ES-I3 (cell line): Measurements from ENCODE around the gene MKLN1.

Experiments
- H3K36me3 ChIP-seq: 2 replicates; pipeline ENCODE4 v1.6.1; 2013; ENCODE audit warnings: mild to moderate bottlenecking, low read length, control low read depth, moderate library complexity; ENCODE audit not compliant: insufficient read depth
- H3K4me1 ChIP-seq: 2 replicates; pipeline ENCODE4 v1.6.1; 2013; ENCODE audit warnings: mild to moderate bottlenecking, control low read depth, low read length; ENCODE audit not compliant: insufficient read depth
- H3K9ac ChIP-seq: 2 replicates; pipeline ENCODE4 v1.6.1; 2013; ENCODE audit warnings: low read depth, mild to moderate bottlenecking, low read length, moderate library complexity
- H3K9me3 ChIP-seq: 2 replicates; pipeline ENCODE4 v1.6.1; 2013; ENCODE audit warnings: mild to moderate bottlenecking, low read length, moderate library complexity; ENCODE audit not compliant: control insufficient read depth, insufficient read depth

The MKLN1 gene

GRCh38 chr7:131327626-131328376, at the start of gene MKLN1:
Gene MKLN1, plus strand, starts transcription at chr7:131327876. Its CDS starts 24 bp downstream, at chr7:131327900.
- Histone ChIP-seq H3K4me1 (peaks cover 8% of the 10 kb centered on the region), H3K9me3 (no peaks in the 10 kb centered on the region), H3K36me3 (no peaks in the 10 kb centered on the region), H3K9ac (peak within 1 kb of the TSS; percentile 88)

- Histone ChIP-seq H3K9ac (no peak overlapping the region), H3K36me3 (no peaks in the 10 kb centered on the region), H3K4me1 (no peaks in the 10 kb centered on the region), H3K9me3 (no peaks in the 10 kb centered on the region)
These were observed 48.6 kb upstream of the MKLN1 start for GRCh38 chr7:131279044-131279443.

- no peak overlapping the region for H3K9ac ChIP-seq
- no peaks in the 10 kb centered on the region for H3K36me3 ChIP-seq
- peaks cover 11% of the 10 kb centered on the region for H3K4me1 ChIP-seq
- no peaks in the 10 kb centered on the region for H3K9me3 ChIP-seq
These were observed 46.2 kb upstream of the MKLN1 start for GRCh38 chr7:131281266-131282048.

GRCh38 chr7:131284702-131285419, 42.8 kb upstream of the MKLN1 start:
- H3K9ac ChIP-seq = no peak overlapping the region
- H3K4me1 ChIP-seq = peaks cover 11% of the 10 kb centered on the region
- no peaks in the 10 kb centered on the region for H3K36me3 ChIP-seq
- no peaks in the 10 kb centered on the region for H3K9me3 ChIP-seq

- H3K9me3 ChIP-seq = no peaks in the 10 kb centered on the region
- H3K9ac ChIP-seq = no peak overlapping the region
- peaks cover 11% of the 10 kb centered on the region for H3K4me1 ChIP-seq
- H3K36me3 ChIP-seq = no peaks in the 10 kb centered on the region
These were observed 42.1 kb upstream of the MKLN1 start for GRCh38 chr7:131285556-131285955.

- H3K4me1 ChIP-seq = peaks cover 11% of the 10 kb centered on the region
- H3K36me3 ChIP-seq = no peaks in the 10 kb centered on the region
- no peak overlapping the region for H3K9ac ChIP-seq
- H3K9me3 ChIP-seq = no peaks in the 10 kb centered on the region
These were observed 39.2 kb upstream of the MKLN1 start for GRCh38 chr7:131288450-131288849.

- peaks cover 11% of the 10 kb centered on the region for H3K4me1 ChIP-seq
- no peaks in the 10 kb centered on the region for H3K36me3 ChIP-seq
- H3K9me3 ChIP-seq = no peaks in the 10 kb centered on the region
- no peak overlapping the region for H3K9ac ChIP-seq
These were observed 38.6 kb upstream of the MKLN1 start for GRCh38 chr7:131289051-131289450.

GRCh38 chr7:131292141-131292905, 35.4 kb upstream of the MKLN1 start:
- no peaks in the 10 kb centered on the region for H3K4me1 ChIP-seq
- no peaks in the 10 kb centered on the region for H3K36me3 ChIP-seq
- H3K9me3 ChIP-seq = no peaks in the 10 kb centered on the region
- no peak overlapping the region for H3K9ac ChIP-seq

- Histone ChIP-seq H3K9me3 (no peaks in the 10 kb centered on the region), H3K4me1 (no peaks in the 10 kb centered on the region), H3K36me3 (no peaks in the 10 kb centered on the region), H3K9ac (no peak overlapping the region)
These were observed 34.7 kb upstream of the MKLN1 start for GRCh38 chr7:131293018-131293417.

- Histone ChIP-seq H3K4me1 (no peaks in the 10 kb centered on the region), H3K9me3 (no peaks in the 10 kb centered on the region), H3K9ac (no peak overlapping the region), H3K36me3 (no peaks in the 10 kb centered on the region)
These were observed 33.1 kb upstream of the MKLN1 start for GRCh38 chr7:131294553-131294952.

- H3K9me3 ChIP-seq = no peaks in the 10 kb centered on the region
- peaks cover 8% of the 10 kb centered on the region for H3K4me1 ChIP-seq
- H3K36me3 ChIP-seq = no peaks in the 10 kb centered on the region
- no peak overlapping the region for H3K9ac ChIP-seq
These were observed 29.1 kb upstream of the MKLN1 start for GRCh38 chr7:131298608-131298992.

- H3K9me3 ChIP-seq = no peaks in the 10 kb centered on the region
- H3K4me1 ChIP-seq = peaks cover 8% of the 10 kb centered on the region
- no peak overlapping the region for H3K9ac ChIP-seq
- H3K36me3 ChIP-seq = no peaks in the 10 kb centered on the region
These were observed 28.6 kb upstream of the MKLN1 start for GRCh38 chr7:131299074-131299473.

- peaks cover 8% of the 10 kb centered on the region for H3K4me1 ChIP-seq
- no peak overlapping the region for H3K9ac ChIP-seq
- no peaks in the 10 kb centered on the region for H3K36me3 ChIP-seq
- no peaks in the 10 kb centered on the region for H3K9me3 ChIP-seq
These were observed 27.6 kb upstream of the MKLN1 start for GRCh38 chr7:131300078-131300477.
